ENCODE results near the gene ARHGAP6.

ARHGAP6 gene

DNA sequence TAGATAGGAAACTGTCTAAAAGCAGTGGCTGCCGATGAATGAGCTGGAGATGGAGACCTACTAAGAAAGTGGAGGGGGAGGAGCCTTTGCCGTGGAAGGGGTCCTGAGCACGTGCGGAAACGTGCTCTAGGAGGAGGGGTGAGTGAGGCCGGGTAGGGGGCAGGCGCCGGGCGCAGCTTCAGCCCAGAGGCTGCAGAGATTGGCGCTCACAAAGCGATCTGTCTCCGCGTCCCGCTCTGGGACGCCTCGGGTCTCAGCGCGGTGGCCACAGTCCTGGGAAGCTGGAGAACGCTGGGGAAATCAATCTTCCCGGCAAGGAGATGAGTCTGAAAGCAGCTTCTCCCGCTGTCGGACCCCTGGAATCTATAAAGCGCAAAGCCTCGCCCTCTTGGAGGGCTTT, 444 bp upstream of the ARHGAP6 start:
- no peak overlapping the region for H3K4me3 ChIP-seq (ENCODE audit: low read depth, low read length)
- TF ChIP-seq, protein P1, sequence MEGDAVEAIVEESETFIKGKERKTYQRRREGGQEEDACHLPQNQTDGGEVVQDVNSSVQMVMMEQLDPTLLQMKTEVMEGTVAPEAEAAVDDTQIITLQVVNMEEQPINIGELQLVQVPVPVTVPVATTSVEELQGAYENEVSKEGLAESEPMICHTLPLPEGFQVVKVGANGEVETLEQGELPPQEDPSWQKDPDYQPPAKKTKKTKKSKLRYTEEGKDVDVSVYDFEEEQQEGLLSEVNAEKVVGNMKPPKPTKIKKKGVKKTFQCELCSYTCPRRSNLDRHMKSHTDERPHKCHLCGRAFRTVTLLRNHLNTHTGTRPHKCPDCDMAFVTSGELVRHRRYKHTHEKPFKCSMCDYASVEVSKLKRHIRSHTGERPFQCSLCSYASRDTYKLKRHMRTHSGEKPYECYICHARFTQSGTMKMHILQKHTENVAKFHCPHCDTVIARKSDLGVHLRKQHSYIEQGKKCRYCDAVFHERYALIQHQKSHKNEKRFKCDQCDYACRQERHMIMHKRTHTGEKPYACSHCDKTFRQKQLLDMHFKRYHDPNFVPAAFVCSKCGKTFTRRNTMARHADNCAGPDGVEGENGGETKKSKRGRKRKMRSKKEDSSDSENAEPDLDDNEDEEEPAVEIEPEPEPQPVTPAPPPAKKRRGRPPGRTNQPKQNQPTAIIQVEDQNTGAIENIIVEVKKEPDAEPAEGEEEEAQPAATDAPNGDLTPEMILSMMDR (IDR thresholded peaks at IDR 0.05; ENCODE audit: borderline replicate concordance, insufficient read depth, low read depth, low read length): no peak

DNA sequence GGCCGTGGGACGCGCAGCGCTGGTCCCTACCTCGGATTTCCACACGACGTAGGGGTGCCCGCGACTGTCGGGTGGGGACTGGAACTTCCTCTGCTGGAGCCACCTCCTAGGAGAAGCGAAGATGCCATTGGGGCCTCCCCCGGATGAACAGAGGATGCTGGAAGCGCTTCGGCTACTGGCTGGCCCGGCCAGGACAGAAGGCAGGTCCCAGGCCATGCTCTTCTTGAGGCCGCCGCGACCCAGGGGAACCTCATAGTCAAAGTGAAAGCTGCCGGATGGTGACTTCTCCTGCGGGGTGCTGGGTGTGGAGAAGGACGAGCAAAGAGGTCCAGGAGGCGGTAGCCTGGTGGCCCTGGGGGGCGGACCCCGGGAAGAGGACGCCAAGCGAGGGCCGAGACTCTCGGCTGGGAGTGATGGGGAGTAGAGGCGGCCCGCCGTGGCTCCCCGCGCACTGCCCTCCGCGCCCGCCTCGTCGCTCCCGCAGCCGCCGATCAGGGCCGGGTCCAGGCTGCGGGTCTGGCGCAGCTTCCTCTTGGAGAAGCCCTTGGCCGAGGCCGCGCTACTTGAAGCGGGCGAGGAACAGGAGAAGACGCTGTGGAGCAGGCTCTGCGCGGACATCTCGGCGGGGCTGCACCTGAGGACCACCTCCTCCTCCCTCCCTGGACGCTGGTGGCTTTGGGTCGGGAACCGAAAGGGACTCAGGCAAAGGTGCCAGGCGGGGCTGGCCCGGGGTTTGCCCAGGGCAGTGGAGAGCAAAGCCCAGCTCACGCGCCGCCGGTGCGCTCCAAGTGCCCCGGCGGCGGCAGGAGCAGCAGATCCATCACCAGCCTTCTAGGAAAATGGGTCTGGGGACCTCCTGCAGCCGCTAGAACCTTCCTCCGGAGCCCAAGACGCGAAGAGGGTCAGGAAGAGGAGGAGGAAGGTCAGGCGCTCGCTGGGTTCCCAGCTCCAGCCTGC, 1.2 kb downstream of the ARHGAP6 start:
- H3K4me3 ChIP-seq (ENCODE audit: low read depth, low read length): no peak overlapping the region
- TF ChIP-seq, protein P1 (IDR thresholded peaks at IDR 0.05; ENCODE audit: borderline replicate concordance, insufficient read depth, low read depth, low read length): no peak

- H3K4me3 ChIP-seq (ENCODE audit: low read depth, low read length): no peak overlapping the region
- TF ChIP-seq, protein P1 (IDR thresholded peaks at IDR 0.05; ENCODE audit: borderline replicate concordance, insufficient read depth, low read depth, low read length): no peak
These were observed 1.9 kb downstream of the ARHGAP6 start for GRCh38 chrX:11663875-11664210.

DNA sequence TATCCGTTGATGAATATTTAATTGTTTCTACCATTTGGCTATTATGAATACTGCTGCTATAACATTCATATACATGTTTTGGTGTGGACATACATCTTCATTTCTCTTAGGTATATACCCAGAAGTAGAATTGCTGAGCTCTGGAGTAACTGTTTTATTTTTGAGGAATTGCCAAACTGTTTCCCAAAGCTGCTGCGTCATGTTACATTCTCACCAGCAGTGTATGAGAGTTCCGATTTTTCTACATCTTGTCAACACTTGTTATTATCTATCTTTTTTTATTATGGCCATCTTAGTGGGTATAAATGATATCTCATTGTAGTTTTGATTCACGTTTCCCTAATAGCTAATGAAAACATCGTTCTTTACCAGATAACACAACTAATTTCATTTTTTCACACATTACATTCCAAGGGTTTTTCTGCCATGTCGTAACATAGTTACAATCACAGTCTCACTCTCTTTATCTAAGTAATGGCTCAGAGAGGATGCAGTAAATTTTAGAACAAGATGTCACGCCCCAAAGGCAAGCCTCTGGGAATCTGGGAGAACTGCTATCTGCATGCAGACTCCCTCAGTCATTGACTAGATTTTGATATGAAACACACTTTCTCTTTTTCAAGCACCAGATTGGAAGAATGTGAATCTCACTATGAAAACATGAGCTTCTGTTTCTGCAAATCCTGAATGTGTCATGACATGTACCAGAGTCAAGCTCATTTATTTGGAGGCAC, 10.3 kb downstream of the ARHGAP6 start:
- TF ChIP-seq, protein P1 (IDR thresholded peaks at IDR 0.05; ENCODE audit: borderline replicate concordance, insufficient read depth, low read depth, low read length): no peak

DNA sequence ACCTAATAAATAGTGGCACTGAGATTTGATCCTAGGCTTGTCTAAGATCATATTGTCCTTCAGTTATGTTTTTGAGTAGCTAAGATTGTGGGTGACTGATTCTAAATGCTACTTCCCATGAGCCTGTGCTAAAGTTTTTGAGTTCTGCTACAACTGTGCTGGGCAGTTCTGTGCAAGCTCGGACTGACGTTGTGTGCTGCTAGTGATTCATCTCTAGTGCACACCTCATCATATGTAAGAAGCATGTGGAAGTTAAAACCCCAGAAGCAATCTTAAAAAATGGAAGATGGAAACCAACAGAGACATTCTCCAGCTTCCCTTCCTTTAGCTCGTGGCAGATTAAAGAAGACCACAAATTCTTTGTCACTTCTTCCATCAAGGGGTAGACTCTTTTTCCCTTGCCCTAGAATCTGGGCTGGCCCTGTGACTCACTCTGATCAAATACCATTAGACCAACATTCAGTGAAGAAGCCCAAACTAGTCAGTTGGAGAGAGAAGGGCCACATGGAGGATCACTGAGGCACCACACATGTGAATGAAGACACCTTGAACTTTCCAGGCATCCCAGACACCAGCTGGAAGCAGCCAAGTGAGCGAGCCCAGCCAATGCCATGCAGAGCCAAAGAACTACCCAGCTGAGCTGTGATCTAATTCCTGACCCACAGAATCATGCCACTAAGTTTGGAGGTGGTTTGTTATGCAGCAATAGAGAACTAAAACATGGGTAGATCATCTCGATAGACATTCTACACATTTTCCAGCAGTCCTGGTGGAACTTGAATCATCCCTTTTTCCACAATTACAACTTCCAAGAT, 16.8 kb downstream of the ARHGAP6 start:
- H3K4me3 ChIP-seq (ENCODE audit: low read depth, low read length): no peak overlapping the region
- TF ChIP-seq, protein P1 (IDR thresholded peaks at IDR 0.05; ENCODE audit: borderline replicate concordance, insufficient read depth, low read depth, low read length): no peak

More for the DNA sequence above, 10.3 kb downstream of the ARHGAP6 start:
- H3K4me3 ChIP-seq (ENCODE audit: low read depth, low read length): no peak overlapping the region

GRCh38 chrX:11647138-11647537, 18.6 kb downstream of the ARHGAP6 start:
- no peak overlapping the region for H3K4me3 ChIP-seq (ENCODE audit: low read depth, low read length)
- TF ChIP-seq, protein P1 (IDR thresholded peaks at IDR 0.05; ENCODE audit: borderline replicate concordance, insufficient read depth, low read depth, low read length): no peak

Data from GM12875 (cell line).